Erythroblast (primary cell): Measurements from ENCODE around the gene CEP131.

ENCODE experiments used
- GATA1 ChIP-seq: IDR thresholded peaks from 2 replicates; pipeline ENCODE4 v1.6.1; 2011; ENCODE audit warnings: low read depth, mild to moderate bottlenecking, control low read depth, low read length, moderate library complexity
- POLR2A ChIP-seq: IDR thresholded peaks from 2 replicates; pipeline ENCODE4 v1.6.1; 2011; ENCODE audit warnings: mild to moderate bottlenecking, low read length

DNA sequence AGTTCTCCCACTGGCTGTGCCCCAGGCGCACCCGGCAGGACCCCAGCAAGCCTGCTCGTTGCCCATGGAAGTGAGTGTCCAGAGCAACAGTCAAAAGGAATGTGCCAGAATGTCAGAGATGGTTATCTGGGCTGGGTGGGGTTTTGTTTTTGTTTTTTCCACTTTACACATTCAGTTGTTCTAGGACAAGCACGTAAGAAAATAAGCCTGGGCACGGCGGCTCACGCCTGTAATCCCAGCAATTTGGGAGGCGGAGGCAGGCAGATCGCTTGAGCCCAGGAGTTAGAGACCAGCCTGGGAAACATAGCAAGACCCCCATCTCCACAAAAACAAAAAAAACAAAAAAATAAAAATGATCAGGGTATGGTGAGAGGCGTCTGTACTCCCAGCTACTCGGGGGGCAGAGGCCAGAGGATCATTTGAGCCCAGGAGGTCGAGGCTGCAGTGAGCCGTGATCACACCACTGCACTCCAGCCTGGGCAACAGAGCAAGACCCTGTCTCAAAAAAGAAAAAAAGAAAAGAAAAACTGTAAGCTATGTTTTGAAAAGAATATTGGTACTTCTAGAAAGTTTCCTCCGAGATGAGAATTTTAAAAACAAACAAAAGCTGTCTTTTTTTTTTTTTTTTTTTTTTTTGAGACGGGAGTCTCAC is 24.7 kb upstream of the CEP131 start:
- TF ChIP-seq POLR2A = no peak
- TF ChIP-seq GATA1 = no peak
